VCaP (cell line): ENCODE results near the gene ZIC1.

Experiments
- H3K27ac ChIP-seq: fragments of 450-650 bp; 2 replicates; pipeline ENCODE4 v1.5.1; 2017
- TF ChIP-seq, protein P1 (sequence below): fragments of 450-650 bp; conservative IDR thresholded peaks from 2 replicates; pipeline ENCODE4 v1.5.1; 2017; ENCODE audit warnings: mild to moderate bottlenecking, moderate library complexity

Gene ZIC1

DNA sequence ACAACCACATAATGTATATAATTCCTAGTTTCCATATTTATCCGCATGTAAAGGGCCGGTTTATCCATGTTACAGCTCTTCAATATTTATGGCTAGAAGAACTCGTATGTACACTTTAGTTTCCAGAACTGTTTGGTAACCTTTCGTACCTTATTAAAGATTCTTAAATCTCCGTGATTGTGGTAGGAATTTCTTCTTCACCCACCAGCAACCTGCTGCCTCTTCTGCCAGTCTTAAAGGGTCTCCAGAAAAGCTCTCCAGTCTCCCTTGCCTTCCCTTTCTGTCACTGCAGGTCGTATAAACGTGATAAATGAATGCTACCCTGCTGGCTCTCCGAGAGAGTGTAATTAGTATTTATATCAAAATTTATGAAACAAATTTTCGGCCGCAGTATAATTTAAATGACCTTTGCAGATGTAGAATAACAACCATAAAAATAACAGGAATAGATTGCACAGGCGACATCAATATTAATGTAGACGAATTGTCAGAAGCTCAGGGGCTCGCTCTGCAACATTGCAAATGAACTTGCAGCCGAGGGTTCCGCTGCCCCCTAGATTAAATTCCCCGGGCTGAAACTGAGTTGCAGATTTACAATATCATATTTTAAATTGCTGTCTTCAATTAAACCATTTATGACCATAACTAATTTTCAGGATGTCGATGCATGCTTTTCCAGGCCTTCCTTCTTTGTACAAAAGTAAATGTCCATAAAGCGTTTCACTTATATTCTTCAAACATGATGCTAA is 5.4 kb downstream of the ZIC1 start:
- TF ChIP-seq, protein P1, sequence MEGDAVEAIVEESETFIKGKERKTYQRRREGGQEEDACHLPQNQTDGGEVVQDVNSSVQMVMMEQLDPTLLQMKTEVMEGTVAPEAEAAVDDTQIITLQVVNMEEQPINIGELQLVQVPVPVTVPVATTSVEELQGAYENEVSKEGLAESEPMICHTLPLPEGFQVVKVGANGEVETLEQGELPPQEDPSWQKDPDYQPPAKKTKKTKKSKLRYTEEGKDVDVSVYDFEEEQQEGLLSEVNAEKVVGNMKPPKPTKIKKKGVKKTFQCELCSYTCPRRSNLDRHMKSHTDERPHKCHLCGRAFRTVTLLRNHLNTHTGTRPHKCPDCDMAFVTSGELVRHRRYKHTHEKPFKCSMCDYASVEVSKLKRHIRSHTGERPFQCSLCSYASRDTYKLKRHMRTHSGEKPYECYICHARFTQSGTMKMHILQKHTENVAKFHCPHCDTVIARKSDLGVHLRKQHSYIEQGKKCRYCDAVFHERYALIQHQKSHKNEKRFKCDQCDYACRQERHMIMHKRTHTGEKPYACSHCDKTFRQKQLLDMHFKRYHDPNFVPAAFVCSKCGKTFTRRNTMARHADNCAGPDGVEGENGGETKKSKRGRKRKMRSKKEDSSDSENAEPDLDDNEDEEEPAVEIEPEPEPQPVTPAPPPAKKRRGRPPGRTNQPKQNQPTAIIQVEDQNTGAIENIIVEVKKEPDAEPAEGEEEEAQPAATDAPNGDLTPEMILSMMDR, result no peak
- no peak overlapping the region for H3K27ac ChIP-seq

DNA sequence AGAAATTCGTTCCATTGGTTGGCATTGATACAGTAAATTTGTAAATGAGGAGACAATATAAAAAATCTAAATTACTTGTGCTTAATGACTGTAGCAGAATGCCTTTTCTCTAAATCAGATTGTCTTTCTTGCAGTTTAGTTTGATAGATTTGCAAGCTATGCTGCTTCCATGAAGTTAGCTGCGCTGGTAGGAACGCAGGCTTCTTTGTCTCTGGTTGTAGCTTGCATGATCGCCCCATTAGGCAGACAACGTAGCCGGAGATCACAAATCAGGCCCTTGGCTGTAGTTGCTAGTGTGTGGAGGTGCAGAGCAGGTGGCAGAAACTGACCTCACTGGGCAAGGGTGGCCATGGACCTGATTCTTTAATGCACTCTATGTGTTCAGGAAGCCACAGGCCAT is 6.1 kb downstream of the ZIC1 start:
- no peak overlapping the region for H3K27ac ChIP-seq
- TF ChIP-seq, protein P1, result no peak

DNA sequence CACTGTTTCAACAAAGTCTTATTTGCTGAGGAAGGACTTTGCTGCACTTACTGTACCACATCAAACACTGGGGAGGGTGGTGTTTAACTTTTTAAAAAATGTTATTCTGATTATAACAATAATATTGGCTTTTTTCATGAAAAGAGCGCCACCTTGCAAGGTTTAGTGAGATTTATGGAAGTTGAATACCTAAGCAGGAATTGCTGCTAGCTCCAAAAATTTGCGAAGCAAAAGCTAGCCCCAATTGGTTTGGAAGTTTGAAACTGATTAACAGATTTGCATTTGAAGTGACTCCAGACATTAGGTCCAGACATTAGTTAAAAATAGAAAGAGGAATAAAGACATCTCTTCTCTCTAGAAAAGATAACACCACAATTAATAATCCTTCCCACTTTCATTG is 6.7 kb downstream of the ZIC1 start:
- H3K27ac ChIP-seq, result no peak overlapping the region
- TF ChIP-seq, protein P1, result no peak

DNA sequence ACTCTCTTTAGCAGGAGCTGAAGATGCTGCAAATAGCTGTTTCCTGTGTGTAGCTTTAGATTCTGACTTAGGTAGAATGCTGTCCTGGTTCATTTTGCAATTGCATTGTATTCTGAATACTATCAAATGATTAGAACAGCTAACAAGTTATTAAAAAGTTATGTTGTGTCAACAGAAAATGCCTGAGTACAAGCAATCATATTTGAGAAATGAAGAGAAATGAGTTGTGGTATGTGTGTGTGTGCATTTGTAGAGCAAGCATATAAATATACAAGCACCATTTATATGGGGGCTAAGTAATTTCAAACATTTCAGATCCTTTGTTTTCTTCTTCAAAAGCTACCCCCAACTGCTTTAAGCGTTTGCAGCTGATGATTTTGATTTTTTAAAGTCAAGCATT is 7.8 kb downstream of the ZIC1 start:
- no peak overlapping the region for H3K27ac ChIP-seq
- TF ChIP-seq, protein P1, result no peak

DNA sequence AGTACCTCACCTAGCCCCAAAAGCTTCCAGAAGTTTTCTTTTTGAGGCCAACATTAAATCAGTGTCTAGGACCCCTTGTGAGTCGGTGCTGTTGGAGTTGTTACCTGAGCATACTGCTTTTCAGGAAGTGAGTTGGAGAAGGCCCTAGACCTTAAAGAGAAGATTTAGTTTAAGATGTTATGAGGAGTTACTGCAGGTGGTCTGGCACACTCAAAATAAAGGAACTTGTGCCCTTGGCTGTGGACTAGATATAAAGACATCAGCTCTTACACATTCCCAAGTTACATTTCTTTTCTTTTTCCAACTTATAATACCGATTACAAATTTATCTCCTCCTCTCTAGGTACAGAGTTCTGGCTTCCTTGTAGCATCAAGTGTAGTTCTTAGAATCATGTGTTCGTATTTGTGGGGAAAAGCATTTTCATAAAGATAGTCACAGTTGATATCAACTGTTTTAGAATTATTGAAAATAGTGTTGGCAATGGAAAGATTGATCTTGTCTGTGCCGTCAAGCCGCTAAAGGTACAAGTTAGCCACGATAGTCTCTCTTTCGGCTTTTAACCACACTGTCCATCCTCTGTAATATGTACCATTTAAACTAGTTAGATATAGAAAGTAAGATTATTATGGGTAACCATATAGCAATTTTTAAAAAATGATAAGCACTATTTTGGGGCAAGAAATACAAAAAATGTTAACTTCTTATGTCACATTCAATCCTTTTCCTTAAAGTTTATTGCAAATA is 8.6 kb downstream of the ZIC1 start:
- no peak overlapping the region for H3K27ac ChIP-seq
- TF ChIP-seq, protein P1, result no peak

DNA sequence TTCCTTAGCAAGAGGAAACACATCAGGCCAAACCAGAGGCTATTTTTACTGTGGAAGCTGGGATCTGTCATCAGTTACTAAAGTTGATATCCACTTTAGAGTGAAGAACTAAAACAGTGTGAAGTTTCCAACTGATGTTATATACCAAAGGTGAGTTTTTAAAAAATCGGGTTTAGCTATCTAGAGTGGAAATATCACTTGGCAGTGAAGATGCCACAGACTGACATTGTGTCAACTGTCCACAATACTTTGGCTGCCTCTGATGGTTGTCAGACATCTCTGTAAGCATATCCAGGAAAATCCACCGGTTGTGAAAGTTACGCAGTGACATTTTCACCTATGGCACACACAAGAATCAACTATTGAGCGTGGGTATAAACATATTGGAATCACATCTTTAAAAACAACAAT is 9.2 kb downstream of the ZIC1 start:
- TF ChIP-seq, protein P1, result no peak
- no peak overlapping the region for H3K27ac ChIP-seq

DNA sequence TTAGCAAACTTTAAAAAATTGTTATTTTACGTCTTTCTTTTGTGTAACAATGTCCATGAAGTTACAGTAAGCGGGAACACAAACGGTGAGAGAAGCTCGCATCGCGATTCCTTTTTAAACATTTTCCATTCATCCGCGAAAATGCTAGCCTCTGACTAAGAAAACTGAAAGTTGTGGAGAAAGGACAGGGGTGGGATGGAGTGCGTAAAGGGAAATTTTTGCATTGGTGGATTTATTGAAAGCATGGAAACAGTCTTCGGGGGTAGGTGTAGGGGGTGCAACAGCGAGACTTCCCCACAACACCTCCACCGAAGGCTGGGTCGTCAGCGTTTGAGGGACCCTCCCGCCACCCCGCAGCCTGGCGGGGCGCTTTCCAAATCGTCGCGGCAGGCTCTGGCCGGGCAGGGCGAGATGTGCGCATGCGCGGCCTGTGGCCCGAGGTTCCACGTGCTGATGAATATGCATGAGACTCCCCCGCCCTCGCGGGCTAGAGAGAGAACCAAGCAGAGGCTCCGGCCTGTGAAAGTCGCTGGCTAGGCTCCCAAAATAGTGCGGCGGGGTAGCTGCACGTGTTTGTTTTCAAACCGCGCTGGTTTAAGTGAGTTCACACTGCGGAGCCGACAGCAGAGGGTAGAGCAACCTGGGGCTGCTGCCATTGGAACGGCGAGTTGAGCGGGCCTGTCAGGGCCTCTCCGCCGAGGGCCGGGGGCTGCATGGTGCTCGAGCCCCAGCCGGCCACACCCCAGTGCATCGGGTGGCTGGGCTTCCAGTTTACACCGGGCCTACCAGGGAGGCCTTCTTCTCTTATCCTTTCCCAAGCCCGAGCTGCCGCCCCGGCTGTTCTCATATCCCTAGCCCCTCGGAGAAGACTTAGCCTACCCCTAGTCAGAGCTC is 9.9 kb downstream of the ZIC1 start:
- no peak overlapping the region for H3K27ac ChIP-seq
- TF ChIP-seq, protein P1, result no peak
